IMR-90 (cell line): ENCODE measurements around the gene CCDC102B. TPM values are rescaled to one million over a fixed set of nuclear protein-coding genes. Genes with fewer than 3 reads are reported as not detected.

Source experiments
- ATAC-seq: fragments of 200-7000 bp; cut with Tn5 transposase; 2 replicates; pipeline ENCODE4 v1.9.1; 2020; ENCODE audit warnings: low read depth, mild to moderate bottlenecking, moderate library complexity
- BruUV-seq: library from RNA; stranded (reverse); fragments of 400-500 nt; replicated peaks from 2 replicates; lab custom pipeline; 2021; lab: Mats Ljungman, UMichigan
- CTCF ChIA-PET: fragments of 300-600 bp; formaldehyde crosslinking; extraction: SDS; loops from one replicate; lab custom pipeline; 2021; ENCODE audit warnings: antibody characterized with exemption; lab: Yijun Ruan, JAX
- POLR2A ChIA-PET: fragments of 300-600 bp; sonication (Branson Sonifier 250); formaldehyde crosslinking; loops from one replicate; lab custom pipeline; 2022; ENCODE audit warnings: antibody characterized with exemption; ENCODE audit not compliant: unreplicated experiment; lab: Charles Lee
- DNase-seq: peaks from one replicate; pipeline ENCODE4 v3.0.0; 2013
- H2AFZ ChIP-seq: replicated peaks from 2 replicates; pipeline ENCODE3; 2013; ENCODE audit warnings: low read length, mild to moderate bottlenecking; ENCODE audit not compliant: poor library complexity
- H2AK5ac ChIP-seq: 2 replicates; pipeline ENCODE4 v1.6.1; 2013; ENCODE audit warnings: low read depth, low read length, inconsistent platforms
- H2AK9ac ChIP-seq: replicated peaks from 2 replicates; pipeline ENCODE3; 2013; ENCODE audit warnings: mild to moderate bottlenecking, low read depth, low read length, moderate library complexity; ENCODE audit not compliant: poor library complexity
- H2BK120ac ChIP-seq: 2 replicates; pipeline ENCODE4 v1.6.1; 2013; ENCODE audit warnings: low read depth, low read length, inconsistent platforms
- H2BK15ac ChIP-seq: 3 replicates; pipeline ENCODE4 v1.6.1; 2013; ENCODE audit warnings: low read depth, low read length, inconsistent platforms
- H2BK20ac ChIP-seq: 2 replicates; pipeline ENCODE4 v1.6.1; 2013; ENCODE audit warnings: low read depth, mild to moderate bottlenecking, inconsistent platforms, low read length, moderate library complexity
- H2BK5ac ChIP-seq: 2 replicates; pipeline ENCODE4 v1.6.1; 2013; ENCODE audit warnings: mild to moderate bottlenecking, low read depth, low read length, inconsistent platforms; ENCODE audit not compliant: poor library complexity, severe bottlenecking
- H3K14ac ChIP-seq: replicated peaks from 2 replicates; pipeline ENCODE4 v1.6.1; 2013; ENCODE audit warnings: low read depth, low read length, inconsistent platforms
- H3K18ac ChIP-seq: 2 replicates; pipeline ENCODE4 v1.6.1; 2013; ENCODE audit warnings: low read depth, low read length, control low read depth
- H3K23ac ChIP-seq: 2 replicates; pipeline ENCODE4 v1.6.1; 2013; ENCODE audit warnings: low read depth, low read length, inconsistent platforms
- H3K27ac ChIP-seq: 2 replicates; pipeline ENCODE4 v1.5.1; 2013; ENCODE audit warnings: mild to moderate bottlenecking, control low read depth, low read length; ENCODE audit not compliant: insufficient read depth
- H3K27me3 ChIP-seq: 2 replicates; pipeline ENCODE4 v1.6.1; 2013; ENCODE audit warnings: low read length; ENCODE audit not compliant: control insufficient read depth, insufficient read depth
- H3K36me3 ChIP-seq: 2 replicates; pipeline ENCODE4 v1.6.1; 2013; ENCODE audit warnings: low read length, mixed read lengths; ENCODE audit not compliant: control insufficient read depth, insufficient read depth
- H3K4ac ChIP-seq: 2 replicates; pipeline ENCODE4 v1.6.1; 2013; ENCODE audit warnings: low read depth, low read length, inconsistent platforms
- H3K4me1 ChIP-seq: 2 replicates; pipeline ENCODE4 v1.6.1; 2013; ENCODE audit warnings: low read length, mixed read lengths; ENCODE audit not compliant: control insufficient read depth, insufficient read depth
- H3K4me2 ChIP-seq: 2 replicates; pipeline ENCODE4 v1.6.1; 2013; ENCODE audit warnings: low read depth, mild to moderate bottlenecking, control low read depth, low read length, moderate library complexity
- H3K4me3 ChIP-seq: 2 replicates; pipeline ENCODE4 v1.5.1; 2013; ENCODE audit warnings: low read depth, mild to moderate bottlenecking, control low read depth, low read length, moderate library complexity; ENCODE audit not compliant: insufficient read depth
- H3K56ac ChIP-seq: 2 replicates; pipeline ENCODE4 v1.6.1; 2013; ENCODE audit warnings: low read length, inconsistent platforms; ENCODE audit not compliant: insufficient read depth; ENCODE audit errors: extremely low read depth
- H3K79me1 ChIP-seq, 2 experiments: 2 replicates each; pipeline ENCODE4 v1.6.1; 2013; ENCODE audit warnings: low read length in 2 of 2, inconsistent platforms in 1 of 2, low read depth in 1 of 2
- H3K9ac ChIP-seq: 2 replicates; pipeline ENCODE4 v1.6.1; 2013; ENCODE audit warnings: low read depth, low read length, control low read depth
- H3K9me1 ChIP-seq: 2 replicates; pipeline ENCODE4 v1.6.1; 2013; ENCODE audit warnings: low read length, inconsistent platforms; ENCODE audit not compliant: insufficient read depth
- H3K9me3 ChIP-seq: 2 replicates; pipeline ENCODE4 v1.6.1; 2013; ENCODE audit warnings: low read length; ENCODE audit not compliant: control insufficient read depth, insufficient read depth
- H4K20me1 ChIP-seq: 2 replicates; pipeline ENCODE4 v1.6.1; 2013; ENCODE audit warnings: low read length, inconsistent platforms; ENCODE audit not compliant: insufficient read depth
- H4K5ac ChIP-seq: 2 replicates; pipeline ENCODE4 v1.6.1; 2013; ENCODE audit warnings: mild to moderate bottlenecking, low read depth, low read length, control low read depth
- H4K8ac ChIP-seq, 2 experiments: 2 replicates each; pipeline ENCODE4 v1.6.1; 2013; ENCODE audit warnings: low read depth in 2 of 2, low read length in 2 of 2, control low read depth in 1 of 2, inconsistent platforms in 1 of 2
- H4K91ac ChIP-seq: 2 replicates; pipeline ENCODE4 v1.6.1; 2013; ENCODE audit warnings: low read depth, low read length, inconsistent platforms; ENCODE audit not compliant: insufficient read depth
- BHLHE40 ChIP-seq: fragments of 150-350 bp; IDR thresholded peaks from 2 replicates; pipeline ENCODE4 v1.6.1; 2016; ENCODE audit warnings: mild to moderate bottlenecking, low read depth, low read length
- CEBPB ChIP-seq: IDR thresholded peaks from 2 replicates; pipeline ENCODE4 v1.6.1; 2012; ENCODE audit warnings: low read depth, low read length, improper control_type of control experiment
- CTCF ChIP-seq: conservative IDR thresholded peaks from 2 replicates; pipeline ENCODE4 v1.5.1; 2012; ENCODE audit warnings: mild to moderate bottlenecking, low read depth, low read length, improper control_type of control experiment
- ELK1 ChIP-seq: fragments of 150-350 bp; IDR thresholded peaks from 2 replicates; pipeline ENCODE4 v1.6.1; 2016; ENCODE audit warnings: low read depth, mild to moderate bottlenecking, low read length, moderate library complexity, borderline replicate concordance
- FOS ChIP-seq: fragments of 150-350 bp; IDR thresholded peaks from 2 replicates; pipeline ENCODE4 v1.6.1; 2016; ENCODE audit warnings: low read depth, low read length
- MAFK ChIP-seq: IDR thresholded peaks from 2 replicates; pipeline ENCODE4 v1.6.1; 2012; ENCODE audit warnings: low read depth, low read length, improper control_type of control experiment
- MAZ ChIP-seq: IDR thresholded peaks from 2 replicates; pipeline ENCODE4 v1.6.1; 2012; ENCODE audit warnings: low read depth, mild to moderate bottlenecking, low read length, improper control_type of control experiment, moderate library complexity, borderline replicate concordance
- POLR2A ChIP-seq: IDR thresholded peaks from 2 replicates; pipeline ENCODE4 v1.6.1; 2012; ENCODE audit warnings: mild to moderate bottlenecking, low read depth, low read length
- RFX5 ChIP-seq: IDR thresholded peaks from 2 replicates; pipeline ENCODE4 v1.8.0; 2012; ENCODE audit warnings: low read depth, mild to moderate bottlenecking, low read length, moderate library complexity
- SMC3 ChIP-seq: fragments of 150-350 bp; IDR thresholded peaks from 2 replicates; pipeline ENCODE4 v1.6.1; 2016; ENCODE audit warnings: low read depth, mild to moderate bottlenecking, antibody characterized with exemption, low read length, moderate library complexity
- USF2 ChIP-seq: fragments of 150-350 bp; IDR thresholded peaks from 2 replicates; pipeline ENCODE4 v1.6.1; 2017; ENCODE audit warnings: mild to moderate bottlenecking, antibody characterized with exemption, low read length, low read depth
- WGBS, 2 experiments: methylation state at CpG; one replicate each; pipeline versions ENCODE4 v1.1.5 to v1.1.7; 2013; ENCODE audit warnings: missing lambda C conversion rate in 2 of 2; ENCODE audit not compliant: insufficient read length in 1 of 2; ENCODE audit errors: extremely low coverage in 2 of 2; 5-methylcytosine and 5-hydroxymethylcytosine counted together
- dilution Hi-C: fragments of 300-500 bp; cut with HindIII; formaldehyde crosslinking; loops from one replicate; pipeline ENCODE4 v1.14.3; 2018; ENCODE audit warnings: low sequenced_read_pairs; ENCODE audit not compliant: unreplicated experiment
- in situ Hi-C: fragments of 300-500 bp; cut with MboI; formaldehyde crosslinking; loops from 3 replicates; pipeline ENCODE4 v1.14.3; 2019; ENCODE audit warnings: low sequenced_read_pairs, inconsistent platforms, mixed read lengths
- intact Hi-C: fragments of 100-400 bp; cut with micrococcal nuclease; formaldehyde crosslinking; loops from 2 replicates; pipeline ENCODE4 v1.10.0; 2022
- polyA plus RNA-seq, 3 experiments: library from polyadenylated mRNA; depleted of rRNA; stranded (reverse); fragments of >200 nt; gene quantifications; 2 replicates each; pipeline ENCODE4 v1.2.3, GENCODE V29; 2012; ENCODE audit warnings: low replicate concordance in 1 of 3
- total RNA-seq: library from RNA; depleted of rRNA; stranded (reverse); fragments of >200 nt; gene quantifications from 2 replicates; pipeline ENCODE4 v1.2.3, GENCODE V29; 2012

Gene CCDC102B
- total and polyA plus RNA-seq, 2 of the 4 experiments (the other 2 are of a cell fraction), result 0.54 to 1.4 TPM

- Histone ChIP-seq H2AK9ac (no peak overlapping the region), H2BK15ac (no peak overlapping the region), H3K9me3 (no peaks in the 10 kb centered on the region), H3K9me1 (no peaks in the 10 kb centered on the region), H2BK5ac (no peak overlapping the region), H3K27me3 (no peaks in the 10 kb centered on the region), H4K8ac (no peak overlapping the region), H2BK120ac (no peak overlapping the region), H3K9ac (no peak overlapping the region), H4K5ac (no peak overlapping the region), H2AK5ac (no peak overlapping the region), H3K14ac (no peak overlapping the region), H3K36me3 (no peaks in the 10 kb centered on the region), H3K23ac (no peak overlapping the region), H3K4me2 (no peak overlapping the region), H4K20me1 (no peaks in the 10 kb centered on the region), H2AFZ (no peak overlapping the region), H3K4me3 (no peak overlapping the region), H4K91ac (no peak overlapping the region), H3K18ac (no peak overlapping the region), H2BK20ac (no peak overlapping the region), H3K4me1 (no peaks in the 10 kb centered on the region), H3K4ac (no peak overlapping the region), H3K27ac (no peak overlapping the region), H3K79me1 (no peaks in the 10 kb centered on the region), H3K56ac (no peak overlapping the region)
- intact Hi-C loops (no loop called here), in situ Hi-C loops (no loop called here), dilution Hi-C loops (no loop called here)
- ATAC-seq (no peak), DNase-seq (no peak)
- WGBS, 2 experiments, result no CpG with 5 or more reads among the region's 5 CpGs
- ChIA-PET CTCF (no interaction called here), POLR2A (no interaction called here)
- BruUV-seq, result no TSS peak
- TF ChIP-seq USF2, result no peak
- TF ChIP-seq ELK1, result no peak
- TF ChIP-seq MAZ, result no peak
- no peak for TF ChIP-seq SMC3
- no peak for TF ChIP-seq MAFK
- TF ChIP-seq BHLHE40, result no peak
- TF ChIP-seq RFX5, result no peak
- no peak for TF ChIP-seq POLR2A
- TF ChIP-seq CTCF, result no peak
- no peak for TF ChIP-seq CEBPB
- no peak for TF ChIP-seq FOS
Measured at GRCh38 chr18:68972176-68972575, 174.3 kb downstream of the CCDC102B start.
